ENCODE data around the gene AGAP1.

GRCh38 chr2:235639885-235640284 is 146.0 kb downstream of the AGAP1 start:
- TF ChIP-seq, protein P1, sequence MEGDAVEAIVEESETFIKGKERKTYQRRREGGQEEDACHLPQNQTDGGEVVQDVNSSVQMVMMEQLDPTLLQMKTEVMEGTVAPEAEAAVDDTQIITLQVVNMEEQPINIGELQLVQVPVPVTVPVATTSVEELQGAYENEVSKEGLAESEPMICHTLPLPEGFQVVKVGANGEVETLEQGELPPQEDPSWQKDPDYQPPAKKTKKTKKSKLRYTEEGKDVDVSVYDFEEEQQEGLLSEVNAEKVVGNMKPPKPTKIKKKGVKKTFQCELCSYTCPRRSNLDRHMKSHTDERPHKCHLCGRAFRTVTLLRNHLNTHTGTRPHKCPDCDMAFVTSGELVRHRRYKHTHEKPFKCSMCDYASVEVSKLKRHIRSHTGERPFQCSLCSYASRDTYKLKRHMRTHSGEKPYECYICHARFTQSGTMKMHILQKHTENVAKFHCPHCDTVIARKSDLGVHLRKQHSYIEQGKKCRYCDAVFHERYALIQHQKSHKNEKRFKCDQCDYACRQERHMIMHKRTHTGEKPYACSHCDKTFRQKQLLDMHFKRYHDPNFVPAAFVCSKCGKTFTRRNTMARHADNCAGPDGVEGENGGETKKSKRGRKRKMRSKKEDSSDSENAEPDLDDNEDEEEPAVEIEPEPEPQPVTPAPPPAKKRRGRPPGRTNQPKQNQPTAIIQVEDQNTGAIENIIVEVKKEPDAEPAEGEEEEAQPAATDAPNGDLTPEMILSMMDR (IDR thresholded peaks at IDR 0.05): no peak
- no peak for TF ChIP-seq EZH2 (IDR thresholded peaks at IDR 0.05)

Data from neural progenitor cell (in vitro differentiated cells).